Adipocyte (in vitro differentiated cells): ENCODE results near the gene SRPX.

Source experiments
- DNase-seq: peaks from one replicate; pipeline ENCODE4 v3.0.0-alpha.2; 2015; ENCODE audit warnings: low read depth
- H3K27me3 ChIP-seq: replicated peaks from 2 replicates; pipeline ENCODE4 v1.7.0; 2013; ENCODE audit warnings: mild to moderate bottlenecking, low read length, moderate library complexity; ENCODE audit not compliant: control insufficient read depth, insufficient read depth
- H3K36me3 ChIP-seq: 2 replicates; pipeline ENCODE4 v1.7.0; 2013; ENCODE audit warnings: low read length, mild to moderate bottlenecking, moderate library complexity; ENCODE audit not compliant: control insufficient read depth, insufficient read depth, severe bottlenecking
- H3K4me1 ChIP-seq: 2 replicates; pipeline ENCODE4 v1.7.0; 2013; ENCODE audit warnings: mild to moderate bottlenecking, low read length, moderate library complexity; ENCODE audit not compliant: control insufficient read depth, insufficient read depth
- H3K4me3 ChIP-seq: 2 replicates; pipeline ENCODE4 v1.7.0; 2013; ENCODE audit warnings: mild to moderate bottlenecking, low read length, moderate library complexity
- H3K9ac ChIP-seq: 2 replicates; pipeline ENCODE4 v1.7.0; 2013; ENCODE audit warnings: mild to moderate bottlenecking, low read length, moderate library complexity
- H3K9me3 ChIP-seq: 2 replicates; pipeline ENCODE4 v1.7.0; 2013; ENCODE audit warnings: mild to moderate bottlenecking, low read length, moderate library complexity; ENCODE audit not compliant: control insufficient read depth

SRPX gene

GRCh38 chrX:38126179-38126578, 94.5 kb downstream of the SRPX start:
- no peaks in the 10 kb centered on the region for H3K36me3 ChIP-seq
- H3K4me3 ChIP-seq, result no peak overlapping the region
- H3K4me1 ChIP-seq, result no peaks in the 10 kb centered on the region
- no peak overlapping the region for H3K9ac ChIP-seq
- no peak for DNase-seq
- no peaks in the 10 kb centered on the region for H3K9me3 ChIP-seq
- no peaks in the 10 kb centered on the region for H3K27me3 ChIP-seq

DNA sequence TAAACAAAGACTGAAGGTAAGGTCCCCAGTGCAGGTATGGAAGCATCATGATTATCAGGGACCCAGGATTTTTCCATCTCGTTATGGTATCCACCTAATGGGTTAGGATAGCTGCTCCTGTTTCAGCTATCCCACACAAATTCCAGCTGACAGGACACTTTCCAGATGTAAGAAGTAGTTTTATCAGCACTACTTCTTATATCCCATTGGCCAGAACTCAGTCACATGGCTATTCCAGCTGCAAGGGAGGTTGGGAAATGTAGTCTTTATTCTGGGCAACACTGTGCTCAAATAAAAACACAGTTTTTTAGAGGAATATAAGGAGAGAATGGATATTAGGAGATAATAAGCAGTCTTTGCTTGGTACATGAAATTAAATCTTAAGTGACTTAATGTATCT, 96.7 kb downstream of the SRPX start:
- Histone ChIP-seq H3K9me3 (no peaks in the 10 kb centered on the region), H3K4me1 (no peaks in the 10 kb centered on the region), H3K9ac (no peak overlapping the region), H3K36me3 (no peaks in the 10 kb centered on the region), H3K27me3 (no peaks in the 10 kb centered on the region), H3K4me3 (no peak overlapping the region)
- DNase-seq, result no peak

- Histone ChIP-seq H3K4me3 (no peak overlapping the region), H3K4me1 (no peaks in the 10 kb centered on the region), H3K36me3 (no peaks in the 10 kb centered on the region), H3K27me3 (no peaks in the 10 kb centered on the region), H3K9ac (no peak overlapping the region), H3K9me3 (no peaks in the 10 kb centered on the region)
- DNase-seq, result no peak
These were observed 103.2 kb downstream of the SRPX start for GRCh38 chrX:38117485-38117884.

GRCh38 chrX:38116706-38117105, 104.0 kb downstream of the SRPX start:
- H3K4me1 ChIP-seq, result no peaks in the 10 kb centered on the region
- H3K9me3 ChIP-seq, result no peaks in the 10 kb centered on the region
- DNase-seq, result no peak
- no peak overlapping the region for H3K4me3 ChIP-seq
- no peaks in the 10 kb centered on the region for H3K27me3 ChIP-seq
- no peak overlapping the region for H3K9ac ChIP-seq
- H3K36me3 ChIP-seq, result no peaks in the 10 kb centered on the region

- no peaks in the 10 kb centered on the region for H3K4me1 ChIP-seq
- no peak overlapping the region for H3K9ac ChIP-seq
- no peak overlapping the region for H3K4me3 ChIP-seq
- no peaks in the 10 kb centered on the region for H3K36me3 ChIP-seq
- H3K27me3 ChIP-seq, result no peaks in the 10 kb centered on the region
- no peak for DNase-seq
- H3K9me3 ChIP-seq, result no peaks in the 10 kb centered on the region
These were observed 108.1 kb downstream of the SRPX start for GRCh38 chrX:38112566-38112965.

DNA sequence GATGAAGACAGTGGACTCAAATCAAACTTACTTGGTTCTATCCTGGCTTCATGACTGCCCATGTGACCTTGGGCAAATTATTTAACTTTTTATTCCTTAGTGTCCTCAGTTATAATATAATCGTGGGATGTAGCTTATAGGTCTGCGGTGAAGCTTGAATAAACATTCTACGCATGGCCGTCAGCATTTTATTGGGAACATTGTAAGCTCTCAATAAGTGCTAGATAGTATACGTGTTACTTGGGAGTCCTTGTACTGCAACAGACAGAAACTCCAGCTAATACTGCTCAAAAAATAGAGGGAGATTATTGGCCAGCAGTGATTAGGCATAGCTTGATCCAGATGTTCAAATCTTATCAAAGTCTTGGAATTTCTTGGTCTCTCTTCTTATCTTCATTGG, 109.5 kb downstream of the SRPX start:
- Histone ChIP-seq H3K9ac (no peak overlapping the region), H3K4me1 (peaks cover 8% of the 10 kb centered on the region), H3K27me3 (peaks cover 3% of the 10 kb centered on the region), H3K36me3 (no peaks in the 10 kb centered on the region), H3K4me3 (no peak overlapping the region), H3K9me3 (no peaks in the 10 kb centered on the region)
- no peak for DNase-seq

GRCh38 chrX:38110231-38110630, 110.4 kb downstream of the SRPX start:
- Histone ChIP-seq H3K27me3 (peaks cover 6% of the 10 kb centered on the region), H3K9me3 (no peaks in the 10 kb centered on the region), H3K36me3 (no peaks in the 10 kb centered on the region), H3K4me1 (peaks cover 8% of the 10 kb centered on the region), H3K4me3 (no peak overlapping the region), H3K9ac (no peak overlapping the region)
- no peak for DNase-seq

- Histone ChIP-seq H3K9ac (no peak overlapping the region), H3K4me1 (peaks cover 8% of the 10 kb centered on the region), H3K36me3 (no peaks in the 10 kb centered on the region), H3K4me3 (no peak overlapping the region), H3K9me3 (no peaks in the 10 kb centered on the region), H3K27me3 (peaks cover 12% of the 10 kb centered on the region)
- no peak for DNase-seq
These were observed 111.4 kb downstream of the SRPX start for GRCh38 chrX:38109042-38109898.

GRCh38 chrX:38108364-38108763, 112.3 kb downstream of the SRPX start:
- Histone ChIP-seq H3K4me3 (no peak overlapping the region), H3K9me3 (no peaks in the 10 kb centered on the region), H3K27me3 (peaks cover 12% of the 10 kb centered on the region), H3K36me3 (no peaks in the 10 kb centered on the region), H3K9ac (no peak overlapping the region), H3K4me1 (peaks cover 8% of the 10 kb centered on the region)
- DNase-seq, result no peak

DNA sequence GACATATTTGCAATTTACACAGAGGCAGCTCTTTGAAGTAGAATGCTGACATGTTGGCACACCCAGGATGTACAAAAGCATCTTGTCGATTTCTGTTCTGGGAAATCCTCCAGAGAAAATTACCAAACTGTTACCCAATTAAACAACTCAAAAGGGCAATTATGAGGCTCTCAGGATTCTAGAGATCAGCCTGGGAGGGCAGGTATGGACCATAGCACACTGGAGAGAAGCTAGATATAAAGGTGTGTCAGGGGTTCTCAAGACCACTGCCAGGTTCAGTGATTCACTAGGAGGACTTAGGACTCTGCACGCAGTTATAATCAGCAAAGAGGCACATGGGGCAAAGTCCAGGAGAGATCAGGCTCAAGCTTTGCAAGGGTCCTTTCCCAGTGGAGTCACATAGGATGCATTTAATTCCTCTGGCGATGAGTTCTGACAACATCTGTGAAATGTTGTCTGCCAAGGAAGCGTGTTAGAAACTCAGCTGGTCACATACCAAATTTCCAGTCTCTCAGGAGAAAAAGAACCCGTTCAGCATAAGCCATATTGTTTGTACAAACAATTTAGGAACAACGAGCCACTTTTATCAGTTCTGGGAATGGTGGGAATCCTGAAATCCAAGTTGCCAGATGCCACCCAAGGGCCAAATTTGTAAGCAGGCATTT, 113.5 kb downstream of the SRPX start:
- Histone ChIP-seq H3K4me1 (peaks cover 8% of the 10 kb centered on the region), H3K9me3 (no peaks in the 10 kb centered on the region), H3K4me3 (no peak overlapping the region), H3K9ac (no peak overlapping the region), H3K36me3 (no peaks in the 10 kb centered on the region), H3K27me3 (peaks cover 12% of the 10 kb centered on the region)
- DNase-seq, result no peak

GRCh38 chrX:38105216-38105725, 115.4 kb downstream of the SRPX start:
- Histone ChIP-seq H3K9ac (no peak overlapping the region), H3K27me3 (peaks cover 12% of the 10 kb centered on the region), H3K4me3 (no peak overlapping the region), H3K4me1 (peaks cover 8% of the 10 kb centered on the region), H3K9me3 (peaks cover 4% of the 10 kb centered on the region), H3K36me3 (no peaks in the 10 kb centered on the region)
- no peak for DNase-seq
